Fibroblast of lung (primary cell): ENCODE results near the gene ITGB3. TPM values are rescaled to one million over a fixed set of nuclear protein-coding genes. Genes with fewer than 3 reads are reported as not detected.

Source experiments
- DNase-seq, 2 donors: peaks; one replicate each; pipeline versions ENCODE4 v3.0.0 to v3.0.0-alpha.2; 2010; ENCODE audit warnings: low read depth in 2 of 2
- H2AFZ ChIP-seq: 2 replicates; pipeline ENCODE4 v1.5.1; 2012; ENCODE audit warnings: low read length, control low read depth, inconsistent platforms
- H3K27ac ChIP-seq: 2 replicates; pipeline ENCODE4 v1.5.1; 2011; ENCODE audit warnings: low read length, control low read depth; ENCODE audit not compliant: insufficient read depth
- H3K27me3 ChIP-seq: 2 replicates; pipeline ENCODE4 v1.5.1; 2011; ENCODE audit warnings: mild to moderate bottlenecking, low read length; ENCODE audit not compliant: control insufficient read depth, insufficient read depth
- H3K36me3 ChIP-seq: 2 replicates; pipeline ENCODE4 v1.5.1; 2011; ENCODE audit warnings: low read length; ENCODE audit not compliant: control insufficient read depth, insufficient read depth
- H3K4me1 ChIP-seq: 2 replicates; pipeline ENCODE4 v1.5.1; 2011; ENCODE audit warnings: low read length; ENCODE audit not compliant: control insufficient read depth, insufficient read depth; ENCODE audit errors: extremely low read depth
- H3K4me2 ChIP-seq: 2 replicates; pipeline ENCODE4 v1.5.1; 2011; ENCODE audit warnings: low read length, control low read depth; ENCODE audit not compliant: insufficient read depth; ENCODE audit errors: extremely low read depth
- H3K4me3 ChIP-seq, 4 experiments: fragments of 200-600 bp in 1 of 4; sonication (generic) in 1 of 4; replicated peaks in 1 of 4; 2 replicates each; pipeline ENCODE4 v1.5.1; 2011 to 2016; ENCODE audit warnings: low read length in 4 of 4, low read depth in 3 of 4, mild to moderate bottlenecking in 3 of 4, control low read depth in 2 of 4, inconsistent platforms in 1 of 4, mixed read lengths in 1 of 4; ENCODE audit not compliant: insufficient read depth in 1 of 4; ENCODE audit errors: control extremely low read depth in 1 of 4
- H3K79me2 ChIP-seq: 2 replicates; pipeline ENCODE4 v1.5.1; 2012; ENCODE audit warnings: mild to moderate bottlenecking, low read length, inconsistent platforms; ENCODE audit not compliant: control insufficient read depth, insufficient read depth
- H3K9ac ChIP-seq: 2 replicates; pipeline ENCODE4 v1.5.1; 2011; ENCODE audit warnings: mild to moderate bottlenecking, low read length, control low read depth; ENCODE audit not compliant: insufficient read depth
- H3K9me3 ChIP-seq: 2 replicates; pipeline ENCODE4 v1.5.1; 2012; ENCODE audit warnings: low read depth, low read length; ENCODE audit not compliant: control insufficient read depth, insufficient read depth
- H4K20me1 ChIP-seq: 2 replicates; pipeline ENCODE4 v1.5.1; 2011; ENCODE audit warnings: low read length; ENCODE audit not compliant: control insufficient read depth, insufficient read depth; ENCODE audit errors: extremely low read depth
- CTCF ChIP-seq, 2 donors: IDR thresholded peaks in 1 of 2; conservative IDR thresholded peaks in 1 of 2; 1 replicate in 1 of 2; 2 replicates in 1 of 2; pipeline ENCODE4 v1.5.1; 2011 to 2012; ENCODE audit warnings: low read length in 2 of 2, control low read depth in 1 of 2, inconsistent platforms in 1 of 2, low read depth in 1 of 2, mild to moderate bottlenecking in 1 of 2
- EZH2 ChIP-seq: IDR thresholded peaks from 2 replicates; pipeline ENCODE4 v1.5.1; 2012; ENCODE audit warnings: low read length, control low read depth, mild to moderate bottlenecking; ENCODE audit errors: missing control alignments
- polyA minus RNA-seq: library from RNA; depleted of rRNA, polyadenylated mRNA; stranded (reverse); fragments of >200 nt; gene quantifications from 2 replicates; pipeline ENCODE4 v1.2.3, GENCODE V29; 2011; ENCODE audit warnings: low replicate concordance
- polyA plus RNA-seq, 2 donors: library from polyadenylated mRNA; depleted of rRNA in 1 of 2; stranded (reverse) in 1 of 2; unstranded in 1 of 2; fragments of >200 nt; gene quantifications; 2 replicates each; pipeline ENCODE4 v1.2.1, GENCODE V29; 2011 to 2012; ENCODE audit warnings: missing spikeins in 1 of 2
- total RNA-seq: library from RNA; depleted of rRNA; stranded (reverse); fragments of >200 nt; gene quantifications from 2 replicates; pipeline ENCODE4 v1.2.1, GENCODE V29; 2014

The ITGB3 gene
- total RNA-seq (13.1 and 22.0 TPM in 2 replicates), polyA plus RNA-seq (10.4 and 23.3 TPM in 2 replicates), polyA minus RNA-seq (20.0 and 45.1 TPM in 2 replicates)
- polyA plus RNA-seq (2012): 7.3 and 17.8 TPM in 2 replicates

GRCh38 chr17:47253541-47254402, at the start of gene ITGB3:
TSS of gene ITGB3 (plus strand) at chr17:47253827. CDS start at chr17:47253862, 35 bp downstream.
- peak within 1 kb of the TSS; percentile 82 for H3K9ac ChIP-seq
- H3K4me3 ChIP-seq: peak within 1 kb of the TSS; percentile 53 to 76 (median 65)
- H3K27ac ChIP-seq: peak within 1 kb of the TSS; percentile 60
- H3K79me2 ChIP-seq: no peaks in the 10 kb centered on the region
- peak within 1 kb of the TSS; percentile 79 for H3K4me2 ChIP-seq
- no peaks in the 10 kb centered on the region for H4K20me1 ChIP-seq
- no peaks in the 10 kb centered on the region for H3K9me3 ChIP-seq
- no peaks in the 10 kb centered on the region for H3K27me3 ChIP-seq
- TF ChIP-seq EZH2 (no peak), CTCF (conservative IDR thresholded peaks at IDR 0.05 in 1 of 2, IDR thresholded peaks at IDR 0.05 in 1 of 2; ENCODE audit: low read depth in 1 of 2, low read length in 2 of 2) (peak; percentile 16 to 21)
- peaks cover 3% of the 10 kb centered on the region for H3K4me1 ChIP-seq
- peak within 1 kb of the TSS; percentile 49 for H2AFZ ChIP-seq
- peak; percentile 73 to 79 for DNase-seq
- no peaks in the 10 kb centered on the region for H3K36me3 ChIP-seq

- Histone ChIP-seq H2AFZ (no peak overlapping the region), H3K36me3 (no peaks in the 10 kb centered on the region), H3K27me3 (no peaks in the 10 kb centered on the region), H3K79me2 (no peaks in the 10 kb centered on the region), H3K9ac (no peak overlapping the region), H3K4me1 (peaks cover 17% of the 10 kb centered on the region), H3K4me2 (no peak overlapping the region), H3K9me3 (no peaks in the 10 kb centered on the region), H4K20me1 (no peaks in the 10 kb centered on the region), H3K27ac (no peak overlapping the region), H3K4me3 (no peak overlapping the region)
- DNase-seq: peak in 1 of 2 donors; percentile 70
- no peak for TF ChIP-seq CTCF (conservative IDR thresholded peaks at IDR 0.05 in 1 of 2, IDR thresholded peaks at IDR 0.05 in 1 of 2; ENCODE audit: low read depth in 1 of 2, low read length in 2 of 2)
- no peak for TF ChIP-seq EZH2
Observed at GRCh38 chr17:47203984-47204721, 49.5 kb upstream of the ITGB3 start.
